Parathyroid adenoma (tissue), 2 donors: ENCODE data around the gene GGN.

Source experiments
- H2AFZ ChIP-seq: fragments of 300-600 bp; sonication (generic); one replicate; pipeline ENCODE4 v1.7.0; 2017; ENCODE audit warnings: antibody characterized with exemption, mild to moderate bottlenecking
- H3K27ac ChIP-seq: fragments of 300-600 bp; sonication (generic); one replicate; pipeline ENCODE4 v1.7.0; 2017
- H3K27me3 ChIP-seq: fragments of 300-600 bp; sonication (generic); one replicate; pipeline ENCODE4 v1.7.0; 2017; ENCODE audit warnings: low read length; ENCODE audit not compliant: control insufficient read depth, insufficient read depth
- H3K36me3 ChIP-seq: fragments of 300-600 bp; sonication (generic); one replicate; pipeline ENCODE4 v1.7.0; 2017; ENCODE audit warnings: low read length; ENCODE audit not compliant: control insufficient read depth, insufficient read depth
- H3K4me1 ChIP-seq: fragments of 300-600 bp; sonication (generic); one replicate; pipeline ENCODE4 v1.7.0; 2017; ENCODE audit warnings: control low read depth
- H3K4me2 ChIP-seq: fragments of 300-600 bp; sonication (generic); one replicate; pipeline ENCODE4 v1.7.0; 2017; ENCODE audit warnings: low read length
- H3K4me3 ChIP-seq: fragments of 300-600 bp; sonication (generic); one replicate; pipeline ENCODE4 v1.7.0; 2017; ENCODE audit warnings: low read depth, low read length
- H3K79me2 ChIP-seq: fragments of 300-600 bp; sonication (generic); one replicate; pipeline ENCODE4 v1.7.0; 2017; ENCODE audit warnings: control low read depth
- H3K9ac ChIP-seq: fragments of 300-600 bp; sonication (generic); one replicate; pipeline ENCODE4 v1.7.0; 2017; ENCODE audit warnings: mild to moderate bottlenecking
- H3K9me3 ChIP-seq: fragments of 300-600 bp; sonication (generic); one replicate; pipeline ENCODE4 v1.7.0; 2017; ENCODE audit warnings: low read length; ENCODE audit not compliant: control insufficient read depth
- CTCF ChIP-seq: fragments of 300-600 bp; sonication (generic); IDR thresholded peaks from one replicate; pipeline ENCODE4 v1.7.0; 2017; ENCODE audit warnings: antibody characterized with exemption, mild to moderate bottlenecking
- donor health status: primary hyperparathyroidism.

The GGN gene

GRCh38 chr19:38402967-38403674, 15.3 kb upstream of the GGN start, which contains the start of gene FAM98C:
Gene FAM98C, plus strand, starts transcription at chr19:38403093. Its CDS starts 61 bp downstream, at chr19:38403154.
- no peaks in the 10 kb centered on the region for H3K27me3 ChIP-seq
- H2AFZ ChIP-seq = peak within 1 kb of the TSS; percentile 98
- H3K9ac ChIP-seq = peak within 1 kb of the TSS; percentile 77
- peak within 1 kb of the TSS; percentile 96 for H3K4me2 ChIP-seq
- no peaks in the 10 kb centered on the region for H3K79me2 ChIP-seq
- peak within 1 kb of the TSS; percentile 71 for H3K27ac ChIP-seq
- H3K9me3 ChIP-seq = no peaks in the 10 kb centered on the region
- no peaks in the 10 kb centered on the region for H3K36me3 ChIP-seq
- peak within 1 kb of the TSS; percentile 88 for H3K4me3 ChIP-seq
- H3K4me1 ChIP-seq = peaks cover 3% of the 10 kb centered on the region
- TF ChIP-seq CTCF = peak; percentile 97

GRCh38 chr19:38402623-38402966, 14.8 kb upstream of the GGN start:
- Histone ChIP-seq H3K9ac (no peak overlapping the region), H3K4me3 (peak overlapping the region; percentile 39)

GRCh38 chr19:38401148-38401547, 13.3 kb upstream of the GGN start:
- Histone ChIP-seq H3K9ac (no peak overlapping the region), H3K9me3 (no peaks in the 10 kb centered on the region), H3K79me2 (no peaks in the 10 kb centered on the region), H3K27ac (no peak overlapping the region), H3K36me3 (no peaks in the 10 kb centered on the region), H3K27me3 (no peaks in the 10 kb centered on the region), H3K4me2 (no peak overlapping the region), H2AFZ (no peak overlapping the region), H3K4me1 (peaks cover 3% of the 10 kb centered on the region), H3K4me3 (no peak overlapping the region)
- no peak for TF ChIP-seq CTCF

More at GRCh38 chr19:38402623-38402966, 14.8 kb upstream of the GGN start:
- Histone ChIP-seq H3K4me2 (peak overlapping the region; percentile 79), H3K79me2 (no peaks in the 10 kb centered on the region), H3K4me1 (peaks cover 3% of the 10 kb centered on the region), H3K9me3 (no peaks in the 10 kb centered on the region), H3K36me3 (no peaks in the 10 kb centered on the region), H3K27ac (peak overlapping the region; percentile 71), H3K27me3 (no peaks in the 10 kb centered on the region), H2AFZ (peak overlapping the region; percentile 98)
- no peak for TF ChIP-seq CTCF

- Histone ChIP-seq H3K27ac (no peak overlapping the region), H3K36me3 (no peaks in the 10 kb centered on the region), H3K4me3 (no peak overlapping the region), H3K9ac (no peak overlapping the region), H3K27me3 (no peaks in the 10 kb centered on the region), H3K4me2 (no peak overlapping the region), H2AFZ (no peak overlapping the region), H3K4me1 (peaks cover 3% of the 10 kb centered on the region), H3K9me3 (no peaks in the 10 kb centered on the region), H3K79me2 (no peaks in the 10 kb centered on the region)
- TF ChIP-seq CTCF = no peak
Measured at GRCh38 chr19:38400361-38400760, 12.5 kb upstream of the GGN start.

GRCh38 chr19:38399537-38399936, 11.7 kb upstream of the GGN start:
- no peak for TF ChIP-seq CTCF
- no peaks in the 10 kb centered on the region for H3K27me3 ChIP-seq
- no peak overlapping the region for H3K4me2 ChIP-seq
- no peaks in the 10 kb centered on the region for H3K79me2 ChIP-seq
- H3K36me3 ChIP-seq = no peaks in the 10 kb centered on the region
- H3K4me1 ChIP-seq = peaks cover 3% of the 10 kb centered on the region
- H3K27ac ChIP-seq = no peak overlapping the region
- no peaks in the 10 kb centered on the region for H3K9me3 ChIP-seq
- no peak overlapping the region for H3K9ac ChIP-seq
- no peak overlapping the region for H3K4me3 ChIP-seq
- no peak overlapping the region for H2AFZ ChIP-seq
